ENCODE measurements around the gene LGMN.

The LGMN gene

GRCh38 chr14:92729634-92730358, 18.6 kb downstream of the LGMN start:
- Histone ChIP-seq H3K9me2 (replicated peaks; ENCODE audit: control insufficient read depth, low read length) (no peaks in the 10 kb centered on the region), H4K20me1 (ENCODE audit: control insufficient read depth, insufficient read depth, low read depth, low read length) (no peaks in the 10 kb centered on the region), H3K4me3 (ENCODE audit: low read length) (no peak overlapping the region), H3K27ac (ENCODE audit: low read depth, low read length) (no peak overlapping the region), H3F3A (ENCODE audit: control insufficient read depth, insufficient read depth) (no peaks in the 10 kb centered on the region), H3K36me3 (ENCODE audit: control insufficient read depth, low read length) (no peaks in the 10 kb centered on the region), H3K4me1 (ENCODE audit: control insufficient read depth, low read length) (no peaks in the 10 kb centered on the region), H3K79me2 (ENCODE audit: control insufficient read depth, low read length) (no peaks in the 10 kb centered on the region), H3K4me2 (ENCODE audit: low read length) (no peak overlapping the region), H3K9me3 (ENCODE audit: control insufficient read depth, insufficient read depth, low read length) (no peaks in the 10 kb centered on the region), H3K27me3 (ENCODE audit: control insufficient read depth, low read length) (no peaks in the 10 kb centered on the region)
- TF ChIP-seq EZH2phosphoT487 (IDR thresholded peaks at IDR 0.05; ENCODE audit: borderline replicate concordance, low read length) (no peak), CTCF (IDR thresholded peaks at IDR 0.05; ENCODE audit: low read depth, low read length, poor library complexity, severe bottlenecking) (no peak)

- no peaks in the 10 kb centered on the region for H3K9me2 ChIP-seq (replicated peaks; ENCODE audit: control insufficient read depth, low read length)
- no peaks in the 10 kb centered on the region for H3K9me3 ChIP-seq (ENCODE audit: control insufficient read depth, insufficient read depth, low read length)
- H3K4me2 ChIP-seq (ENCODE audit: low read length), result no peak overlapping the region
- no peaks in the 10 kb centered on the region for H3F3A ChIP-seq (ENCODE audit: control insufficient read depth, insufficient read depth)
- TF ChIP-seq CTCF (IDR thresholded peaks at IDR 0.05; ENCODE audit: low read depth, low read length, poor library complexity, severe bottlenecking) (no peak), EZH2phosphoT487 (IDR thresholded peaks at IDR 0.05; ENCODE audit: borderline replicate concordance, low read length) (no peak)
- no peaks in the 10 kb centered on the region for H3K4me1 ChIP-seq (ENCODE audit: control insufficient read depth, low read length)
- no peaks in the 10 kb centered on the region for H3K79me2 ChIP-seq (ENCODE audit: control insufficient read depth, low read length)
- H3K4me3 ChIP-seq (ENCODE audit: low read length), result no peak overlapping the region
- H3K27ac ChIP-seq (ENCODE audit: low read depth, low read length), result no peak overlapping the region
- H3K27me3 ChIP-seq (ENCODE audit: control insufficient read depth, low read length), result no peaks in the 10 kb centered on the region
- H3K36me3 ChIP-seq (ENCODE audit: control insufficient read depth, low read length), result no peaks in the 10 kb centered on the region
- H4K20me1 ChIP-seq (ENCODE audit: control insufficient read depth, insufficient read depth, low read depth, low read length), result no peaks in the 10 kb centered on the region
Measured at GRCh38 chr14:92728759-92729364, 19.6 kb downstream of the LGMN start.

GRCh38 chr14:92726933-92727262, 21.5 kb downstream of the LGMN start:
- Histone ChIP-seq H3K9me2 (replicated peaks; ENCODE audit: control insufficient read depth, low read length) (no peaks in the 10 kb centered on the region), H3K9me3 (ENCODE audit: control insufficient read depth, insufficient read depth, low read length) (no peaks in the 10 kb centered on the region), H3F3A (ENCODE audit: control insufficient read depth, insufficient read depth) (no peaks in the 10 kb centered on the region), H3K27ac (ENCODE audit: low read depth, low read length) (no peak overlapping the region), H4K20me1 (ENCODE audit: control insufficient read depth, insufficient read depth, low read depth, low read length) (no peaks in the 10 kb centered on the region), H3K79me2 (ENCODE audit: control insufficient read depth, low read length) (no peaks in the 10 kb centered on the region), H3K27me3 (ENCODE audit: control insufficient read depth, low read length) (no peaks in the 10 kb centered on the region), H3K4me2 (ENCODE audit: low read length) (no peak overlapping the region), H3K4me3 (ENCODE audit: low read length) (no peak overlapping the region), H3K4me1 (ENCODE audit: control insufficient read depth, low read length) (no peaks in the 10 kb centered on the region), H3K36me3 (ENCODE audit: control insufficient read depth, low read length) (no peaks in the 10 kb centered on the region)
- TF ChIP-seq EZH2phosphoT487 (IDR thresholded peaks at IDR 0.05; ENCODE audit: borderline replicate concordance, low read length), result no peak
- TF ChIP-seq CTCF (IDR thresholded peaks at IDR 0.05; ENCODE audit: low read depth, low read length, poor library complexity, severe bottlenecking), result no peak
